ENCODE measurements around the gene ST7. TPM values are rescaled to one million over a fixed set of nuclear protein-coding genes. Genes with fewer than 3 reads are reported as not detected.

The ST7 gene
- total and polyA plus RNA-seq, 2 of the 8 experiments (the other 6 are each of a cell fraction or from before 2014, with no cell fraction given), result 16.3 to 18.0 TPM

DNA sequence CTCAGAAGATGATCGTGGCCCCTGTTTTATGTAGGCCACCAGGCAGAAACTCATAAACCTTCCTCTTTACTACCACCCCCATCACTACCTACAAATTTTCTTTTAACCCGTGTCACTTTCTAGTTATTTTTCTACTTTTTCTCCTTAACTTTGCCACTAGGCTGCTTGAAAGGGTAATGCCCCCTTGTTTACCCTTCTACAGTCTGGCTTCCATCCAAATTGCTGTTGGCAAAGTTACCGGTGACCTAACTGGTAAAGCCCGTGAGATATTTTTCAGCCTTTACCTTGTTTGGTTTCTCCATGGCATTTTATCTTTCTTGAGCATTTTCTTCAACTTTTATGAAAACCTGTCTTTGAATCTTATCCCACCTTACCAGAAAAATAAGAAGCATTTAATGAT, 216.6 kb downstream of the ST7 start:
- Histone ChIP-seq H4K20me1 (replicated peaks in 1 of 2; ENCODE audit: control insufficient read depth in 1 of 2, insufficient read depth in 2 of 2, low read length in 2 of 2) (no peaks in the 10 kb centered on the region), H3K4me1 (replicated peaks in 1 of 4; ENCODE audit: control insufficient read depth in 3 of 4, insufficient read depth in 4 of 4, low read length in 3 of 4) (no peaks in the 10 kb centered on the region), H2BK12ac (ENCODE audit: low read depth, low read length) (no peak overlapping the region), H4K91ac (replicated peaks; ENCODE audit: insufficient read length, low read length) (no peak overlapping the region), H3K27me3 (replicated peaks in 1 of 4; ENCODE audit: control insufficient read depth in 3 of 4, extremely low read depth in 1 of 4, insufficient read depth in 3 of 4, low read length in 3 of 4) (no peaks in the 10 kb centered on the region), H3K23me2 (ENCODE audit: low read depth, low read length) (no peaks in the 10 kb centered on the region), H3K23ac (ENCODE audit: insufficient read length) (no peak overlapping the region), H3K18ac (ENCODE audit: extremely low read depth, low read length) (no peak overlapping the region), H2AFZ (ENCODE audit: low read length) (no peak overlapping the region), H3K79me1 (ENCODE audit: low read depth, low read length) (no peaks in the 10 kb centered on the region), H2BK5ac (ENCODE audit: low read depth, low read length) (no peak overlapping the region), H3K4me2 (ENCODE audit: insufficient read depth in 1 of 2, low read depth in 2 of 2, low read length in 2 of 2) (no peak overlapping the region), H3K9me3 (ENCODE audit: insufficient read depth in 2 of 2, low read depth in 1 of 2, low read length in 1 of 2) (no peaks in the 10 kb centered on the region), H4K5ac (ENCODE audit: insufficient read length, low read depth, low read length) (no peak overlapping the region), H3K79me2 (ENCODE audit: control insufficient read depth in 1 of 2, insufficient read depth in 2 of 2, low read length in 2 of 2) (no peaks in the 10 kb centered on the region), H4K8ac (ENCODE audit: extremely low read depth, insufficient read depth, low read length) (no peak overlapping the region), H2BK20ac (ENCODE audit: low read length) (no peak overlapping the region), H3K36me3 (ENCODE audit: control insufficient read depth in 2 of 4, insufficient read depth in 4 of 4, low read length in 3 of 4) (0 out of 8 replicates have a peak, but pooled peaks cover 0 to 2% (median 0%) of the 10 kb centered on the region in 4 experiments), H3K56ac (replicated peaks; ENCODE audit: insufficient read length, low read depth, low read length) (no peak overlapping the region), H3K14ac (ENCODE audit: insufficient read length) (no peak overlapping the region), H2AK5ac (ENCODE audit: low read depth, low read length) (no peak overlapping the region), H3K27ac (ENCODE audit: low read depth, low read length) (no peak overlapping the region), H2BK120ac (replicated peaks; ENCODE audit: low read depth, low read length) (no peak overlapping the region), H3K4ac (replicated peaks; ENCODE audit: insufficient read length, low read depth, low read length) (no peak overlapping the region), H2BK15ac (ENCODE audit: low read length) (no peak overlapping the region), H3K9ac (replicated peaks in 1 of 4; ENCODE audit: extremely low read depth in 1 of 4, low read depth in 3 of 4, low read length in 3 of 4) (no peak overlapping the region), H3K4me3 (ENCODE audit: extremely low read depth in 1 of 4, insufficient read depth in 2 of 4, low read depth in 3 of 4, low read length in 4 of 4) (no peak overlapping the region)
- FAIRE-seq (no peak), DNase-seq (ENCODE audit: low read depth in 1 of 2, low spot score in 2 of 2) (no peak)
- ChIA-PET CTCF (ENCODE audit: partially characterized antibody) (interaction anchor here (0.6 to 1.8 kb wide), 2 partner anchors 11 to 87 kb away, joined by 3 to 7 read pairs; no protein-coding TSS in a partner anchor), POLR2A (ENCODE audit: partially characterized antibody) (no interaction called here)
- 95 to 100% methylated on average over 1 to 4 of the region's 4 CpGs for WGBS, 2 experiments (ENCODE audit: extremely low coverage in 1 of 2, insufficient coverage in 1 of 2, insufficient read length in 1 of 2, insufficient replicate concordance in 2 of 2, low coverage in 1 of 2, low lambda C conversion rate in 2 of 2, missing lambda C conversion rate in 1 of 2)
- TF ChIP-seq SP1 (IDR thresholded peaks at IDR 0.05; ENCODE audit: low read depth, low read length), result no peak
- TF ChIP-seq KDM5A (IDR thresholded peaks at IDR 0.05; ENCODE audit: low read length), result no peak
- no peak for TF ChIP-seq GTF2F1 (IDR thresholded peaks at IDR 0.05; ENCODE audit: borderline replicate concordance, low read depth, low read length)

All from H1 (cell line).